HL-60 (cell line): Measurements from ENCODE around the gene DCTN5.
A peak's percentile ranks its signal among the peaks of the same experiment; 100 is the strongest.

Experiments used
- DNase-seq, 2 experiments: peaks; one replicate each; pipeline ENCODE4 v3.0.0-alpha.2; 2010 to 2020; ENCODE audit warnings: low read depth in 1 of 2, low spot score in 1 of 2
- H3K27ac ChIP-seq: fragments of 250-450 bp; sonication (Bioruptor Pico); replicated peaks from 2 replicates; pipeline ENCODE4 v1.5.1; 2020; ENCODE audit warnings: mild to moderate bottlenecking, moderate library complexity
- H3K27me3 ChIP-seq: fragments of 250-450 bp; sonication (Bioruptor Pico); 2 replicates; pipeline ENCODE4 v1.5.1; 2021; ENCODE audit warnings: mild to moderate bottlenecking, moderate library complexity; ENCODE audit not compliant: insufficient read depth, poor library complexity, severe bottlenecking
- H3K4me3 ChIP-seq: replicated peaks from 2 replicates; pipeline ENCODE4 v1.5.1; 2011; ENCODE audit warnings: mild to moderate bottlenecking, control low read depth, low read length; ENCODE audit not compliant: insufficient read depth
- GABPA ChIP-seq: IDR thresholded peaks from 2 replicates; pipeline ENCODE4 v1.6.1; 2012; ENCODE audit warnings: low read depth
- POLR2AphosphoS5 ChIP-seq: IDR thresholded peaks from 2 replicates; pipeline ENCODE4 v1.6.1; 2012; ENCODE audit warnings: low read depth
- SPI1 ChIP-seq: IDR thresholded peaks from 2 replicates; pipeline ENCODE4 v1.6.1; 2012; ENCODE audit warnings: low read depth, mild to moderate bottlenecking, borderline replicate concordance
- TF ChIP-seq, protein P1 (sequence below): IDR thresholded peaks from one replicate; pipeline ENCODE4 v1.5.1; 2011; ENCODE audit warnings: low read length, control low read depth, inconsistent platforms; ENCODE audit not compliant: insufficient read depth
- TF ChIP-seq, protein P2 (sequence below): IDR thresholded peaks from 2 replicates; pipeline ENCODE4 v1.6.1; 2012; ENCODE audit warnings: low read depth; ENCODE audit not compliant: insufficient replicate concordance

The DCTN5 gene

GRCh38 chr16:23695756-23696155, 54.5 kb downstream of the DCTN5 start:
- no peak overlapping the region for H3K4me3 ChIP-seq
- H3K27ac ChIP-seq = no peak overlapping the region
- DNase-seq = no peak
- no peaks in the 10 kb centered on the region for H3K27me3 ChIP-seq
- TF ChIP-seq SPI1 = no peak
- TF ChIP-seq GABPA = no peak
- TF ChIP-seq, protein P1, sequence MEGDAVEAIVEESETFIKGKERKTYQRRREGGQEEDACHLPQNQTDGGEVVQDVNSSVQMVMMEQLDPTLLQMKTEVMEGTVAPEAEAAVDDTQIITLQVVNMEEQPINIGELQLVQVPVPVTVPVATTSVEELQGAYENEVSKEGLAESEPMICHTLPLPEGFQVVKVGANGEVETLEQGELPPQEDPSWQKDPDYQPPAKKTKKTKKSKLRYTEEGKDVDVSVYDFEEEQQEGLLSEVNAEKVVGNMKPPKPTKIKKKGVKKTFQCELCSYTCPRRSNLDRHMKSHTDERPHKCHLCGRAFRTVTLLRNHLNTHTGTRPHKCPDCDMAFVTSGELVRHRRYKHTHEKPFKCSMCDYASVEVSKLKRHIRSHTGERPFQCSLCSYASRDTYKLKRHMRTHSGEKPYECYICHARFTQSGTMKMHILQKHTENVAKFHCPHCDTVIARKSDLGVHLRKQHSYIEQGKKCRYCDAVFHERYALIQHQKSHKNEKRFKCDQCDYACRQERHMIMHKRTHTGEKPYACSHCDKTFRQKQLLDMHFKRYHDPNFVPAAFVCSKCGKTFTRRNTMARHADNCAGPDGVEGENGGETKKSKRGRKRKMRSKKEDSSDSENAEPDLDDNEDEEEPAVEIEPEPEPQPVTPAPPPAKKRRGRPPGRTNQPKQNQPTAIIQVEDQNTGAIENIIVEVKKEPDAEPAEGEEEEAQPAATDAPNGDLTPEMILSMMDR = no peak
- no peak for TF ChIP-seq POLR2AphosphoS5
- TF ChIP-seq, protein P2, sequence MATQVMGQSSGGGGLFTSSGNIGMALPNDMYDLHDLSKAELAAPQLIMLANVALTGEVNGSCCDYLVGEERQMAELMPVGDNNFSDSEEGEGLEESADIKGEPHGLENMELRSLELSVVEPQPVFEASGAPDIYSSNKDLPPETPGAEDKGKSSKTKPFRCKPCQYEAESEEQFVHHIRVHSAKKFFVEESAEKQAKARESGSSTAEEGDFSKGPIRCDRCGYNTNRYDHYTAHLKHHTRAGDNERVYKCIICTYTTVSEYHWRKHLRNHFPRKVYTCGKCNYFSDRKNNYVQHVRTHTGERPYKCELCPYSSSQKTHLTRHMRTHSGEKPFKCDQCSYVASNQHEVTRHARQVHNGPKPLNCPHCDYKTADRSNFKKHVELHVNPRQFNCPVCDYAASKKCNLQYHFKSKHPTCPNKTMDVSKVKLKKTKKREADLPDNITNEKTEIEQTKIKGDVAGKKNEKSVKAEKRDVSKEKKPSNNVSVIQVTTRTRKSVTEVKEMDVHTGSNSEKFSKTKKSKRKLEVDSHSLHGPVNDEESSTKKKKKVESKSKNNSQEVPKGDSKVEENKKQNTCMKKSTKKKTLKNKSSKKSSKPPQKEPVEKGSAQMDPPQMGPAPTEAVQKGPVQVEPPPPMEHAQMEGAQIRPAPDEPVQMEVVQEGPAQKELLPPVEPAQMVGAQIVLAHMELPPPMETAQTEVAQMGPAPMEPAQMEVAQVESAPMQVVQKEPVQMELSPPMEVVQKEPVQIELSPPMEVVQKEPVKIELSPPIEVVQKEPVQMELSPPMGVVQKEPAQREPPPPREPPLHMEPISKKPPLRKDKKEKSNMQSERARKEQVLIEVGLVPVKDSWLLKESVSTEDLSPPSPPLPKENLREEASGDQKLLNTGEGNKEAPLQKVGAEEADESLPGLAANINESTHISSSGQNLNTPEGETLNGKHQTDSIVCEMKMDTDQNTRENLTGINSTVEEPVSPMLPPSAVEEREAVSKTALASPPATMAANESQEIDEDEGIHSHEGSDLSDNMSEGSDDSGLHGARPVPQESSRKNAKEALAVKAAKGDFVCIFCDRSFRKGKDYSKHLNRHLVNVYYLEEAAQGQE = no peak

DNA sequence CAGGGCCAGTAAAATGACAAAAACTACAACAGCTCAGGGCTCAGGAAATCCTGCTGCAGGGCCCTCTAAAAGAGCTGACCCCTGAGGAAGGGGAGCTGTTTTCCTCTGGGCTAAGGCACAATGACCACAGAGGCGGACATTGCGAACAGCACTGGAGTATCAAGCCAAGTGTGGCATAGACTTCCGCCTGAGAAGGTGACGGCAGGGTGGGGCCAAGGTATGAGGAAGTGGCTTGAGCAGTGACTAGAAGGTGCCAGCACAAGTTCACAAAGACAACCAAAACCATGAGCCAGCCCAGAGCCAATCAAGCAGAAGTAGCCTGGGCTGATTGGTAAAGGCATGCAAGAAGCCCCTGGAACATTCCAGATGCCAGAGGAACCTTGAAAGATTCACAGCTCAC, 57.8 kb downstream of the DCTN5 start:
- peak; percentile 49 to 87 for DNase-seq
- TF ChIP-seq, protein P2 = no peak
- TF ChIP-seq, protein P1 = no peak
- peak; percentile 96 for TF ChIP-seq SPI1
- 0 out of 2 replicates have a peak, but pooled peaks have one; percentile 19 for TF ChIP-seq GABPA
- peak; percentile 79 for TF ChIP-seq POLR2AphosphoS5
- Histone ChIP-seq H3K27ac (peak overlapping the region; percentile 51), H3K4me3 (no peak overlapping the region), H3K27me3 (no peaks in the 10 kb centered on the region)

DNA sequence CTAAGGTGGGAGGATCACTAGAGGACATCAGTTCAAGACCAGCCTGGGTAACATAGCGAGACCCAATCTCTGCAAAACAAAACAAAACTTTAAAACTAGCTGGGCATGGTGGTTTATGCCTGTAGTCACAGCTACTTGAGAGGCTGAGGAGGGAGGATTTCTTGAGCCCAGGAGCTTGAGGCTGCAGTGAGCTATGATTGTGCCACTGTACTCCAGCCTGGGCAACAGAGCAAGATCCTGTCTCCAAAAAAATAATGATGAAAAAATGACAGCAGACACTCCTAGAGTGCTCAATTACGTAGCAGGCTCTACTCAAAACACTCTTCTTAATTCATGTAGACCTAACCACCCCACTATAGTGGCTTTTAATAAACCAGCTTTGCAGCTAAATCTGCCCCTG, 58.8 kb downstream of the DCTN5 start:
- TF ChIP-seq, protein P2 = no peak
- TF ChIP-seq SPI1 = no peak
- DNase-seq = no peak
- no peaks in the 10 kb centered on the region for H3K27me3 ChIP-seq
- no peak overlapping the region for H3K27ac ChIP-seq
- no peak overlapping the region for H3K4me3 ChIP-seq
